ENCODE measurements around the gene ALDH7A1. TPM values are rescaled to one million over a fixed set of nuclear protein-coding genes. Genes with fewer than 3 reads are reported as not detected.

ALDH7A1 gene
- total and polyA plus RNA-seq, 10 of the 15 experiments (the other 5 are each of a cell fraction or from before 2014, with no cell fraction given), result 0.18 to 1.0 (median 0.41) TPM; not detected in 1

GRCh38 chr5:126521130-126521529 is 73.9 kb downstream of the ALDH7A1 start:
- ATAC-seq (no peak), FAIRE-seq (no peak), DNase-seq (ENCODE audit: low read depth, low spot score) (no peak)
- Histone ChIP-seq H3K27me3 (replicated peaks in 1 of 2; ENCODE audit: control insufficient read depth in 2 of 2, insufficient read depth in 2 of 2, low read length in 1 of 2) (no peaks in the 10 kb centered on the region; a peak in 1 of 4 replicates), H4K20me1 (ENCODE audit: control insufficient read depth, insufficient read depth) (no peaks in the 10 kb centered on the region), H3K9me3 (replicated peaks; ENCODE audit: control insufficient read depth, insufficient read depth, low read length) (no peaks in the 10 kb centered on the region), H3K4me1 (ENCODE audit: control insufficient read depth, insufficient read depth, low read length) (no peaks in the 10 kb centered on the region), H3K79me2 (ENCODE audit: control insufficient read depth, insufficient read depth, low read length) (no peaks in the 10 kb centered on the region), H3K9ac (ENCODE audit: control insufficient read depth, insufficient read depth, low read length) (no peak overlapping the region), H3K36me3 (ENCODE audit: control insufficient read depth in 2 of 2, insufficient read depth in 2 of 2, low read length in 1 of 2) (no peaks in the 10 kb centered on the region), H3K4me3 (no peak overlapping the region), H3K27ac (ENCODE audit: control insufficient read depth, insufficient read depth) (no peak overlapping the region), H2AFZ (ENCODE audit: control insufficient read depth, low read depth, low read length) (no peak overlapping the region), H3K4me2 (ENCODE audit: control insufficient read depth, insufficient read depth) (no peak overlapping the region)
- in situ Hi-C loops (cut with MboI), result no loop called here
- BruUV-seq (replicated peaks), result no TSS peak
- intact Hi-C loops (cut with micrococcal nuclease; ENCODE audit: unreplicated experiment), result no loop called here
- RAD21 ChIA-PET (ENCODE audit: unreplicated experiment), result interaction anchor here (1.2 kb wide), 1 partner anchor 183 kb away, joined by 3 read pairs; no protein-coding TSS in a partner anchor
- SMC1A ChIA-PET (ENCODE audit: uncharacterized antibody, unreplicated experiment), result interaction anchor here (1.0 to 2.0 kb wide), 3 partner anchors 165 to 183 kb away, joined by 3 to 8 read pairs (median 4); no protein-coding TSS in a partner anchor
- CTCF ChIA-PET, result interaction anchor here (1.0 to 1.3 kb wide), 2 partner anchors 12 to 20 kb away, joined by 3 read pairs; no protein-coding TSS in a partner anchor
- POLR2A ChIA-PET, result no interaction called here
- TF ChIP-seq RB1 (IDR thresholded peaks at IDR 0.05; ENCODE audit: borderline replicate concordance) (no peak), POU2F2 (IDR thresholded peaks at IDR 0.05; ENCODE audit: borderline replicate concordance, low read depth, low read length) (no peak), SPI1 (IDR thresholded peaks at IDR 0.05; ENCODE audit: borderline replicate concordance, insufficient read depth, low read depth, low read length) (no peak), MYB (IDR thresholded peaks at IDR 0.05; ENCODE audit: borderline replicate concordance, low read depth, low read length) (no peak), EP300 (IDR thresholded peaks at IDR 0.05; ENCODE audit: borderline replicate concordance in 1 of 2, control insufficient read depth in 1 of 2, low read depth in 2 of 2, low read length in 2 of 2) (no peak), ZNF24 (IDR thresholded peaks at IDR 0.05) (no peak), JUNB (IDR thresholded peaks at IDR 0.05) (no peak), PBX3 (IDR thresholded peaks at IDR 0.05; ENCODE audit: insufficient replicate concordance, low read depth, low read length) (no peak), HCFC1 (IDR thresholded peaks at IDR 0.05; ENCODE audit: low read length) (no peak), SUPT20H (IDR thresholded peaks at IDR 0.05; ENCODE audit: borderline replicate concordance, control insufficient read depth, low read depth, low read length) (no peak), ZNF622 (IDR thresholded peaks at IDR 0.05) (no peak)
- TF ChIP-seq, protein P1, sequence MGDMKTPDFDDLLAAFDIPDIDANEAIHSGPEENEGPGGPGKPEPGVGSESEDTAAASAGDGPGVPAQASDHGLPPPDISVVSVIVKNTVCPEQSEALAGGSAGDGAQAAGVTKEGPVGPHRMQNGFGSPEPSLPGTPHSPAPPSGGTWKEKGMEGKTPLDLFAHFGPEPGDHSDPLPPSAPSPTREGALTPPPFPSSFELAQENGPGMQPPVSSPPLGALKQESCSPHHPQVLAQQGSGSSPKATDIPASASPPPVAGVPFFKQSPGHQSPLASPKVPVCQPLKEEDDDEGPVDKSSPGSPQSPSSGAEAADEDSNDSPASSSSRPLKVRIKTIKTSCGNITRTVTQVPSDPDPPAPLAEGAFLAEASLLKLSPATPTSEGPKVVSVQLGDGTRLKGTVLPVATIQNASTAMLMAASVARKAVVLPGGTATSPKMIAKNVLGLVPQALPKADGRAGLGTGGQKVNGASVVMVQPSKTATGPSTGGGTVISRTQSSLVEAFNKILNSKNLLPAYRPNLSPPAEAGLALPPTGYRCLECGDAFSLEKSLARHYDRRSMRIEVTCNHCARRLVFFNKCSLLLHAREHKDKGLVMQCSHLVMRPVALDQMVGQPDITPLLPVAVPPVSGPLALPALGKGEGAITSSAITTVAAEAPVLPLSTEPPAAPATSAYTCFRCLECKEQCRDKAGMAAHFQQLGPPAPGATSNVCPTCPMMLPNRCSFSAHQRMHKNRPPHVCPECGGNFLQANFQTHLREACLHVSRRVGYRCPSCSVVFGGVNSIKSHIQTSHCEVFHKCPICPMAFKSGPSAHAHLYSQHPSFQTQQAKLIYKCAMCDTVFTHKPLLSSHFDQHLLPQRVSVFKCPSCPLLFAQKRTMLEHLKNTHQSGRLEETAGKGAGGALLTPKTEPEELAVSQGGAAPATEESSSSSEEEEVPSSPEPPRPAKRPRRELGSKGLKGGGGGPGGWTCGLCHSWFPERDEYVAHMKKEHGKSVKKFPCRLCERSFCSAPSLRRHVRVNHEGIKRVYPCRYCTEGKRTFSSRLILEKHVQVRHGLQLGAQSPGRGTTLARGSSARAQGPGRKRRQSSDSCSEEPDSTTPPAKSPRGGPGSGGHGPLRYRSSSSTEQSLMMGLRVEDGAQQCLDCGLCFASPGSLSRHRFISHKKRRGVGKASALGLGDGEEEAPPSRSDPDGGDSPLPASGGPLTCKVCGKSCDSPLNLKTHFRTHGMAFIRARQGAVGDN (IDR thresholded peaks at IDR 0.05), result no peak
- TF ChIP-seq, protein P2, sequence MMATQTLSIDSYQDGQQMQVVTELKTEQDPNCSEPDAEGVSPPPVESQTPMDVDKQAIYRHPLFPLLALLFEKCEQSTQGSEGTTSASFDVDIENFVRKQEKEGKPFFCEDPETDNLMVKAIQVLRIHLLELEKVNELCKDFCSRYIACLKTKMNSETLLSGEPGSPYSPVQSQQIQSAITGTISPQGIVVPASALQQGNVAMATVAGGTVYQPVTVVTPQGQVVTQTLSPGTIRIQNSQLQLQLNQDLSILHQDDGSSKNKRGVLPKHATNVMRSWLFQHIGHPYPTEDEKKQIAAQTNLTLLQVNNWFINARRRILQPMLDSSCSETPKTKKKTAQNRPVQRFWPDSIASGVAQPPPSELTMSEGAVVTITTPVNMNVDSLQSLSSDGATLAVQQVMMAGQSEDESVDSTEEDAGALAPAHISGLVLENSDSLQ (IDR thresholded peaks at IDR 0.05), result no peak
- TF ChIP-seq, protein P3, sequence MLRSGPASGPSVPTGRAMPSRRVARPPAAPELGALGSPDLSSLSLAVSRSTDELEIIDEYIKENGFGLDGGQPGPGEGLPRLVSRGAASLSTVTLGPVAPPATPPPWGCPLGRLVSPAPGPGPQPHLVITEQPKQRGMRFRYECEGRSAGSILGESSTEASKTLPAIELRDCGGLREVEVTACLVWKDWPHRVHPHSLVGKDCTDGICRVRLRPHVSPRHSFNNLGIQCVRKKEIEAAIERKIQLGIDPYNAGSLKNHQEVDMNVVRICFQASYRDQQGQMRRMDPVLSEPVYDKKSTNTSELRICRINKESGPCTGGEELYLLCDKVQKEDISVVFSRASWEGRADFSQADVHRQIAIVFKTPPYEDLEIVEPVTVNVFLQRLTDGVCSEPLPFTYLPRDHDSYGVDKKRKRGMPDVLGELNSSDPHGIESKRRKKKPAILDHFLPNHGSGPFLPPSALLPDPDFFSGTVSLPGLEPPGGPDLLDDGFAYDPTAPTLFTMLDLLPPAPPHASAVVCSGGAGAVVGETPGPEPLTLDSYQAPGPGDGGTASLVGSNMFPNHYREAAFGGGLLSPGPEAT (IDR thresholded peaks at IDR 0.05; ENCODE audit: low read depth), result no peak
